Measurements from ENCODE around the gene AGPS. TPM values are rescaled to one million over a fixed set of nuclear protein-coding genes. Genes with fewer than 3 reads are reported as not detected.
A peak's percentile ranks its signal among the peaks of the same experiment; 100 is the strongest.

The AGPS gene
- total and polyA plus RNA-seq, 5 experiments from 2014 or later, result 13.0 to 25.6 (median 16.3) TPM

DNA sequence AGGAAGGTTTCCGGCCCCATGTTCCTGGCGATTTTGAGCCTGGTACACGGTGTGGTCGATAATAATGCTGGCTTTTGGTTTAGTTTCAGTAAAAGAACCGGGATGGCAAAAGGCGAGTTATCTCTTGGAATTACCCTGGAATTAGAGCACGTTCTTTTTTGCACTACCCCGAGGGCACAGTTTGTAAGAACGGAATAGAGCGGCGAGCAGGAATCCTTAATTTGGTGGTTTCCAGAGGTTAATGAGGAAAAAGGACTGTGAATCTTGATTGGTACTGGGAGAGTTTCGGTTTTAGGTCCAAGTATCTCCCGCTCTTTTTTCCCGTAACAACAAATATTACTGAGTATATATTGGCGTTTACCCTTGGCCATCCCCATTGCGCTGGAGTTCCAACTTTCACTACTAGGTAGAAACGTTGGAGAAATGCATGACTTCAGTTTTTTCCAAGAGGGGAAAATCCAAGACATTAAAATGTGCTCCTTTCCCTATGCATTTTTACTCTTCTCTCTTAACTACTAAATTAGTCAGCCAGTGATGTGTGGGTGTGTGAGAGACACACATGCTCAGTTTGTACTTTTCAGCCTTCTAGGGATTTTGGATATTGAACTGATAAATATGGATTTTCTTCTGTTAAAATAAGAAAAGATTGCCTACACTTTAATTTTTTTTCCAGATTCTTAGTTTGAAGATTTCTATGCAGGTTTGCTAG, 160.8 kb downstream of the AGPS start:
- Mint-ChIP-seq H3K4me1 (peaks cover 6 to 14% (median 11%) of the 10 kb centered on the region in 4 donors), H3K4me3 (peak overlapping the region; percentile 92 to 99 (median 97)), H3K27ac (peak overlapping the region; percentile 99 to 100 (median 100)), H3K9me3 (peaks cover 0 to 11% (median 3%) of the 10 kb centered on the region in 9 donors), H3K27me3 (no peaks in the 10 kb centered on the region), H3K36me3 (peaks cover 0 to 11% (median 4%) of the 10 kb centered on the region in 3 donors)
- no peak for ATAC-seq
- POLR2A ChIA-PET, result no interaction called here
- peak in 1 of 10 donors; percentile 4 for DNase-seq

GRCh38 chr2:177554365-177554764, 161.8 kb downstream of the AGPS start:
- Mint-ChIP-seq H3K4me3 (peak overlapping the region in 1 of 10 donors; percentile 92), H3K27ac (peak overlapping the region in 1 of 10 donors; percentile 20), H3K9me3 (peaks cover 0 to 11% (median 3%) of the 10 kb centered on the region in 9 donors), H3K4me1 (peaks cover 6 to 14% (median 11%) of the 10 kb centered on the region in 4 donors), H3K36me3 (peaks cover 0 to 9% (median 4%) of the 10 kb centered on the region in 3 donors), H3K27me3 (no peaks in the 10 kb centered on the region)
- DNase-seq (no peak), ATAC-seq (no peak)
- POLR2A ChIA-PET, result no interaction called here

DNA sequence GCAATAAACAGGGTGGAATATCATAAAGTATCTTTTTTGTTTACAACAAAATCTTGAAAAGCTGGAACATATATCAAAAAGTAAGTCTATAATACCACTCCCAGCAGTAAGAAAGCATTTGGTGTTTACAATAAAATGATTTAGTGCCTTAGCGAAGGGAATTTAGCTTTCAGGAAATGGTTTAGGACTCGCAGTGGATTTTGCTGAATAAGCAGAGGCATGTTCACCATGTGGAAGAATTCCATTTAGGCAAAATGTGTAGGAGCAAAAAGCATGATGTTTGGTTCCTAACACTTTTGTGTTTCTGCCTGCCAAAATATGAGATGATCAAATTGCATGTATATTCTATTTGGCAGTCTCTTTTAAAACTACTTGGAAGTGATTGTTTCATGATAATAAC, 163.6 kb downstream of the AGPS start:
- H3K4me1 Mint-ChIP-seq, result peaks cover 6 to 14% (median 11%) of the 10 kb centered on the region in 4 donors
- H3K9me3 Mint-ChIP-seq, result peaks cover 0 to 11% (median 0%) of the 10 kb centered on the region in 9 donors
- H3K4me3 Mint-ChIP-seq, result no peak overlapping the region
- peaks cover 0 to 5% (median 4%) of the 10 kb centered on the region in 3 donors for H3K36me3 Mint-ChIP-seq
- ATAC-seq (no peak), DNase-seq (no peak)
- H3K27ac Mint-ChIP-seq, result no peak overlapping the region
- POLR2A ChIA-PET, result no interaction called here
- no peaks in the 10 kb centered on the region for H3K27me3 Mint-ChIP-seq

GRCh38 chr2:177557794-177558193, 165.2 kb downstream of the AGPS start:
- peaks cover 0 to 5% (median 4%) of the 10 kb centered on the region in 3 donors for H3K36me3 Mint-ChIP-seq

GRCh38 chr2:177559638-177560037, 167.1 kb downstream of the AGPS start:
- POLR2A ChIA-PET, result no interaction called here
- no peaks in the 10 kb centered on the region for H3K4me1 Mint-ChIP-seq
- peaks cover 0 to 11% (median 0%) of the 10 kb centered on the region in 9 donors for H3K9me3 Mint-ChIP-seq
- H3K27ac Mint-ChIP-seq, result no peak overlapping the region
- peaks cover 0 to 1% (median 0%) of the 10 kb centered on the region in 5 donors for H3K27me3 Mint-ChIP-seq
- H3K4me3 Mint-ChIP-seq, result no peak overlapping the region
- ATAC-seq, result no peak
- peaks cover 0 to 3% (median 0%) of the 10 kb centered on the region in 3 donors for H3K36me3 Mint-ChIP-seq
- no peak for DNase-seq

More at GRCh38 chr2:177557794-177558193, 165.2 kb downstream of the AGPS start:
- Mint-ChIP-seq H3K27me3 (no peaks in the 10 kb centered on the region), H3K4me1 (peaks cover 3 to 9% (median 6%) of the 10 kb centered on the region in 4 donors), H3K27ac (peak overlapping the region in 1 of 10 donors; percentile 59), H3K9me3 (peaks cover 0 to 11% (median 0%) of the 10 kb centered on the region in 9 donors), H3K4me3 (no peak overlapping the region)
- POLR2A ChIA-PET, result no interaction called here
- ATAC-seq (no peak), DNase-seq (no peak)

GRCh38 chr2:177568390-177568789, 175.8 kb downstream of the AGPS start:
- no peak for ATAC-seq

DNA sequence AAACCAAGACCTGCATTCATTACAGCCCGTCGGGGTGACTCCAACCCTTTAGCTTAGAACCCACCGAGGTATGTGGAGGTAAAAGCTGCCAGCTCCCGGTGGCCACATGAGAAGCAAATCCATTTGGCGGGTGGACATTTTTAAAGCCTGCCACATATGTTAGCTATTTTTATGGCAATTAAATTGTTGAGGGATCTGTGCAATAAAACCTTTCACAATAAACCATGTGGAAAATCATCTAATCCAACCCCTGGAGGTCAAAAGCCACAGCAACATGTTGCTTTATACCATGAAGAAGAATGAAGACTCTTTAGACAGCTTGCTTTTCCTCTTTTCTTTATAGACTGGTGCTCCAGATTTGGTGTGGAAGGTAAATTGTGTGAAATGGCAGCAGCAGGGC, 176.3 kb downstream of the AGPS start:
- Mint-ChIP-seq H3K9me3 (no peaks in the 10 kb centered on the region), H3K27me3 (peaks cover 0 to 8% (median 5%) of the 10 kb centered on the region in 5 donors), H3K4me3 (no peak overlapping the region), H3K27ac (no peak overlapping the region), H3K36me3 (no peaks in the 10 kb centered on the region), H3K4me1 (peaks cover 0 to 1% (median 0%) of the 10 kb centered on the region in 4 donors)
- DNase-seq, result no peak
- POLR2A ChIA-PET, result no interaction called here
- ATAC-seq, result no peak

More at GRCh38 chr2:177568390-177568789, 175.8 kb downstream of the AGPS start:
- POLR2A ChIA-PET, result no interaction called here
- no peaks in the 10 kb centered on the region for H3K9me3 Mint-ChIP-seq
- no peak for DNase-seq
- H3K4me3 Mint-ChIP-seq, result no peak overlapping the region
- peaks cover 0 to 8% (median 3%) of the 10 kb centered on the region in 5 donors for H3K27me3 Mint-ChIP-seq
- H3K27ac Mint-ChIP-seq, result no peak overlapping the region
- no peaks in the 10 kb centered on the region for H3K36me3 Mint-ChIP-seq
- no peaks in the 10 kb centered on the region for H3K4me1 Mint-ChIP-seq

- no peaks in the 10 kb centered on the region for H3K9me3 Mint-ChIP-seq
- H3K4me1 Mint-ChIP-seq, result peaks cover 0 to 1% (median 0%) of the 10 kb centered on the region in 4 donors
- H3K27ac Mint-ChIP-seq, result no peak overlapping the region
- ATAC-seq, result no peak
- H3K36me3 Mint-ChIP-seq, result no peaks in the 10 kb centered on the region
- no peak for DNase-seq
- no peak overlapping the region for H3K4me3 Mint-ChIP-seq
- peaks cover 0 to 6% (median 3%) of the 10 kb centered on the region in 5 donors for H3K27me3 Mint-ChIP-seq
- POLR2A ChIA-PET, result no interaction called here
These were observed 179.7 kb downstream of the AGPS start for GRCh38 chr2:177572236-177572671.

- DNase-seq (no peak), ATAC-seq (no peak)
- POLR2A ChIA-PET, result no interaction called here
- no peak overlapping the region for H3K4me3 Mint-ChIP-seq
- H3K27me3 Mint-ChIP-seq, result peaks cover 0 to 5% (median 3%) of the 10 kb centered on the region in 5 donors
- H3K36me3 Mint-ChIP-seq, result no peaks in the 10 kb centered on the region
- H3K4me1 Mint-ChIP-seq, result peaks cover 0 to 1% (median 0%) of the 10 kb centered on the region in 4 donors
- H3K9me3 Mint-ChIP-seq, result no peaks in the 10 kb centered on the region
- H3K27ac Mint-ChIP-seq, result no peak overlapping the region
These were observed 180.5 kb downstream of the AGPS start for GRCh38 chr2:177573120-177573519.

- H3K4me3 Mint-ChIP-seq, result no peak overlapping the region
- peaks cover 0 to 3% (median 2%) of the 10 kb centered on the region in 5 donors for H3K27me3 Mint-ChIP-seq
These were observed 181.8 kb downstream of the AGPS start for GRCh38 chr2:177574356-177574755.

GRCh38 chr2:177575358-177575757, 182.8 kb downstream of the AGPS start:
- Mint-ChIP-seq H3K9me3 (no peaks in the 10 kb centered on the region), H3K36me3 (no peaks in the 10 kb centered on the region), H3K27me3 (peaks cover 0 to 3% (median 2%) of the 10 kb centered on the region in 5 donors), H3K27ac (no peak overlapping the region), H3K4me3 (no peak overlapping the region), H3K4me1 (peaks cover 0 to 1% (median 0%) of the 10 kb centered on the region in 4 donors)
- POLR2A ChIA-PET, result no interaction called here
- no peak for DNase-seq
- no peak for ATAC-seq

More at GRCh38 chr2:177574356-177574755, 181.8 kb downstream of the AGPS start:
- DNase-seq, result no peak
- no peak overlapping the region for H3K27ac Mint-ChIP-seq
- peaks cover 0 to 1% (median 0%) of the 10 kb centered on the region in 4 donors for H3K4me1 Mint-ChIP-seq
- no peak for ATAC-seq
- H3K9me3 Mint-ChIP-seq, result no peaks in the 10 kb centered on the region
- POLR2A ChIA-PET, result no interaction called here
- H3K36me3 Mint-ChIP-seq, result no peaks in the 10 kb centered on the region

GRCh38 chr2:177577075-177577474, 184.5 kb downstream of the AGPS start:
- ATAC-seq, result no peak
- POLR2A ChIA-PET, result no interaction called here
- Mint-ChIP-seq H3K4me1 (peaks cover 0 to 1% (median 0%) of the 10 kb centered on the region in 4 donors), H3K27ac (no peak overlapping the region), H3K4me3 (no peak overlapping the region), H3K36me3 (no peaks in the 10 kb centered on the region), H3K27me3 (peaks cover 0 to 10% (median 3%) of the 10 kb centered on the region in 5 donors), H3K9me3 (peaks cover 0 to 4% (median 0%) of the 10 kb centered on the region in 9 donors)
- no peak for DNase-seq

DNA sequence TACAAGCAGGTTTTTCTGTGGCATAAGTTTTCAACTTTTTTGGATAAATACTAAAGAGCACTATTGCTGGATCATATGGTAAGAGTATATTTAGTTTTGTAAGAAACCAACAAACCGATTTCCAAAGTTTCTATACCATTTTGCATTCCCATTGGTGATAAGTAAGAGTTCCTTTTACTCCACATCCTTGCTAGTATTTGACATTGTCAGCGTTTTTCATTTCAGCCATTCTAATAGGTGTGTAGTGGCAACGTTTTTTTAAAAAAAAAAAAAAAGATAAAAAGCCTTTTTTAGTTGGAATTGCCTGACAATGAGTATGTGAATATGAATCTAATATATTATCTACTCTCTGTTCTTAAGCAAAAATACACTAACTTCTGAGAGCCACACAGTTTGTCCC, 185.9 kb downstream of the AGPS start:
- H3K4me1 Mint-ChIP-seq, result peaks cover 0 to 1% (median 0%) of the 10 kb centered on the region in 4 donors
- H3K36me3 Mint-ChIP-seq, result no peaks in the 10 kb centered on the region
- no peak overlapping the region for H3K27ac Mint-ChIP-seq
- DNase-seq (no peak), ATAC-seq (no peak)
- POLR2A ChIA-PET, result no interaction called here
- H3K9me3 Mint-ChIP-seq, result peaks cover 0 to 8% (median 0%) of the 10 kb centered on the region in 9 donors
- H3K27me3 Mint-ChIP-seq, result peaks cover 0 to 12% (median 1%) of the 10 kb centered on the region in 5 donors
- no peak overlapping the region for H3K4me3 Mint-ChIP-seq
